Kidney epithelial cell (primary cell): ENCODE measurements around the gene SRSF11. TPM values are rescaled to one million over a fixed set of nuclear protein-coding genes. Genes with fewer than 3 reads are reported as not detected.

ENCODE experiments used
- DNase-seq: peaks from one replicate; pipeline ENCODE4 v3.0.0-alpha.2; 2010; ENCODE audit warnings: low read depth
- H3K27me3 ChIP-seq: 2 replicates; pipeline ENCODE4 v1.6.0; 2011; ENCODE audit warnings: low read length; ENCODE audit not compliant: control insufficient read depth, insufficient read depth
- H3K36me3 ChIP-seq: 2 replicates; pipeline ENCODE4 v1.5.1; 2011; ENCODE audit warnings: low read length; ENCODE audit not compliant: control insufficient read depth, insufficient read depth
- H3K4me3 ChIP-seq: 2 replicates; pipeline ENCODE4 v1.5.1; 2011; ENCODE audit warnings: low read depth, mild to moderate bottlenecking, control low read depth, low read length
- total RNA-seq: library from RNA; depleted of rRNA; stranded (reverse); fragments of >200 nt; gene quantifications from 2 replicates; pipeline ENCODE4 v1.2.3, GENCODE V29; 2015
- TF ChIP-seq, protein P1 (sequence below): IDR thresholded peaks from 2 replicates; pipeline ENCODE4 v1.5.1; 2011; ENCODE audit warnings: mild to moderate bottlenecking, moderate library complexity, low read length, control low read depth, inconsistent platforms; ENCODE audit not compliant: insufficient read depth, poor library complexity, severe bottlenecking

Gene SRSF11
- total RNA-seq, 1 donor from 2014 or later, result 78.8 TPM

- Histone ChIP-seq H3K27me3 (no peaks in the 10 kb centered on the region), H3K36me3 (no peaks in the 10 kb centered on the region), H3K4me3 (no peak overlapping the region)
- no peak for DNase-seq
- TF ChIP-seq, protein P1, sequence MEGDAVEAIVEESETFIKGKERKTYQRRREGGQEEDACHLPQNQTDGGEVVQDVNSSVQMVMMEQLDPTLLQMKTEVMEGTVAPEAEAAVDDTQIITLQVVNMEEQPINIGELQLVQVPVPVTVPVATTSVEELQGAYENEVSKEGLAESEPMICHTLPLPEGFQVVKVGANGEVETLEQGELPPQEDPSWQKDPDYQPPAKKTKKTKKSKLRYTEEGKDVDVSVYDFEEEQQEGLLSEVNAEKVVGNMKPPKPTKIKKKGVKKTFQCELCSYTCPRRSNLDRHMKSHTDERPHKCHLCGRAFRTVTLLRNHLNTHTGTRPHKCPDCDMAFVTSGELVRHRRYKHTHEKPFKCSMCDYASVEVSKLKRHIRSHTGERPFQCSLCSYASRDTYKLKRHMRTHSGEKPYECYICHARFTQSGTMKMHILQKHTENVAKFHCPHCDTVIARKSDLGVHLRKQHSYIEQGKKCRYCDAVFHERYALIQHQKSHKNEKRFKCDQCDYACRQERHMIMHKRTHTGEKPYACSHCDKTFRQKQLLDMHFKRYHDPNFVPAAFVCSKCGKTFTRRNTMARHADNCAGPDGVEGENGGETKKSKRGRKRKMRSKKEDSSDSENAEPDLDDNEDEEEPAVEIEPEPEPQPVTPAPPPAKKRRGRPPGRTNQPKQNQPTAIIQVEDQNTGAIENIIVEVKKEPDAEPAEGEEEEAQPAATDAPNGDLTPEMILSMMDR, result no peak
Measured at GRCh38 chr1:70194601-70195000, 26.6 kb upstream of the SRSF11 start.

DNA sequence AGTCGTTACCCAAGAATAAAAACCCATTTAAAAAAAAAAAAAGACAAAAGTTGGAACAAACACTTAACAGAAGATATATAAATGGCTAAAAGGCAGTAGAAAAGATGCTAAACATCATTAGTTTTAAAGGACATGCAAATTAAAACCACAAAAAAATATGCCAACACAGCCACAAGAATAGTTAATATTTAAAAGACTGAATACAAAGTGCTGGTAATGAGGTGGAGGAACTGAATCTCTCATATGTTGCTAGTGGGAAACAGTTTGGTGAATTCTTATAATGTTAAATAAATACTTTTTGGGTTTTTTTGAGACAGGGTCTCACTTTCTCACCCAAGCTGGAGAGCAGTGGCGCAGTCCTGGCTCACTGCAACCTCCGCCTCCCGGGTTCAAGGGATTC is 25.8 kb upstream of the SRSF11 start:
- Histone ChIP-seq H3K36me3 (no peaks in the 10 kb centered on the region), H3K4me3 (no peak overlapping the region), H3K27me3 (no peaks in the 10 kb centered on the region)
- no peak for DNase-seq
- TF ChIP-seq, protein P1, result no peak

GRCh38 chr1:70196333-70196732 is 24.8 kb upstream of the SRSF11 start:
- TF ChIP-seq, protein P1, result no peak
- no peak for DNase-seq
- Histone ChIP-seq H3K36me3 (no peaks in the 10 kb centered on the region), H3K27me3 (no peaks in the 10 kb centered on the region), H3K4me3 (no peak overlapping the region)

DNA sequence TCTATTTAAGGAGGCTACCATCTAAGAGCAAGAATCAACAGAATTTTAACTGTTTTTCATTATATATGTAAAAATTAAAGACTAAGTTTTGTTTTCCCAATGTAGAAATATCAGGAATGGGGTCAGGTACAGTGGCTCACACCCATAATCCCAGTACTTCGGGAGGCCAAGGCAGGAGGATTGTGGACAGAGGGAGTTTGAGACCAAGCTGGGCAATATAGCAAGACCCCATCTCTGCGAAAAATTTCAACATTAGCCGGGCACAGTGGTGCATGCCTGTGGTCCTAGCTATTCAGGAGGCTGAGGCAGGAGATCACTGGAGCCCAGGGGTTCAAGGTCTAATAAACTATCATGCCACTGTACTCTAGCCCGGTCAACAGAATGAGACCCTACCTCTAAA is 21.1 kb upstream of the SRSF11 start:
- Histone ChIP-seq H3K27me3 (no peaks in the 10 kb centered on the region), H3K4me3 (no peak overlapping the region), H3K36me3 (no peaks in the 10 kb centered on the region)
- TF ChIP-seq, protein P1, result no peak
- no peak for DNase-seq

GRCh38 chr1:70202173-70202758 is 18.9 kb upstream of the SRSF11 start:
- Histone ChIP-seq H3K36me3 (no peaks in the 10 kb centered on the region), H3K27me3 (no peaks in the 10 kb centered on the region), H3K4me3 (no peak overlapping the region)
- no peak for DNase-seq
- TF ChIP-seq, protein P1, result no peak

DNA sequence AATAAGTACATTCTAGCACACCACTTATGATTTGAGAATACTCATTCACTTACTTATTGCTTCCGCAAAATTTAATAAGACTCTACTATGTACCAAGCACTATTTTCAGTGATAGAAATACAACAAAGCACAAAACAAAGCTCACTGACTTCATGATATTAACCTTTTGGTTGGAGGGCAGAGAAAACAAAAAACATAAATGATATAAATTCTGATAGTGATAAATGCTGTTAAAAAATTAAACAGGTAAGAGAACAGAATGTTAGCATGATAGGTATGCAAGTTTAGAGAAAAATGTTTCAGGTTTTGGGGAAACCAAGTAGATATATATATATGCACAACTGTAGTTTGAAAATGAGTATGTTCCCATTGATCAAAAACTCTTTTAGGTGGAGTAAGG is 17.0 kb upstream of the SRSF11 start:
- no peak for DNase-seq
- no peaks in the 10 kb centered on the region for H3K36me3 ChIP-seq
- no peaks in the 10 kb centered on the region for H3K27me3 ChIP-seq
- H3K4me3 ChIP-seq, result no peak overlapping the region
- TF ChIP-seq, protein P1, result no peak
